Retina (tissue), 1 donor: Measurements from ENCODE around the gene NELFE.
"Not testable (repeated sequence)": the region's sequence is repeated elsewhere in the genome, so short reads cannot be mapped to it uniquely, and the experiment has no call there.

ENCODE experiments used
- DNase-seq: peaks from one replicate; pipeline ENCODE4 v3.0.0-alpha.2; 2016

Gene NELFE

GRCh38 chr6:31958741-31959739 lies at the start of gene NELFE, which contains the start of gene SKIC2:
NELFE (minus strand) TSS chr6:31958971; CDS start chr6:31958446, 525 bp downstream.
SKIC2 (plus strand) TSS chr6:31959175; CDS start chr6:31959193, 18 bp downstream.
- DNase-seq, result peak; percentile 98

GRCh38 chr6:32008037-32008436 lies 49.3 kb upstream of the NELFE start:
- not testable (repeated sequence) for DNase-seq

GRCh38 chr6:32007086-32007485 lies 48.3 kb upstream of the NELFE start:
- DNase-seq, result not testable (repeated sequence)

- not testable (repeated sequence) for DNase-seq
Observed at GRCh38 chr6:32005991-32006529, 47.3 kb upstream of the NELFE start.

- not testable (repeated sequence) for DNase-seq
Observed at GRCh38 chr6:32005538-32005880, 46.7 kb upstream of the NELFE start.

GRCh38 chr6:32004864-32005537 lies 46.2 kb upstream of the NELFE start:
- not testable (repeated sequence) for DNase-seq

- not testable (repeated sequence) for DNase-seq
Observed at GRCh38 chr6:32004393-32004792, 45.6 kb upstream of the NELFE start.

- DNase-seq, result not testable (repeated sequence)
Observed at GRCh38 chr6:32003301-32003700, 44.5 kb upstream of the NELFE start.

DNA sequence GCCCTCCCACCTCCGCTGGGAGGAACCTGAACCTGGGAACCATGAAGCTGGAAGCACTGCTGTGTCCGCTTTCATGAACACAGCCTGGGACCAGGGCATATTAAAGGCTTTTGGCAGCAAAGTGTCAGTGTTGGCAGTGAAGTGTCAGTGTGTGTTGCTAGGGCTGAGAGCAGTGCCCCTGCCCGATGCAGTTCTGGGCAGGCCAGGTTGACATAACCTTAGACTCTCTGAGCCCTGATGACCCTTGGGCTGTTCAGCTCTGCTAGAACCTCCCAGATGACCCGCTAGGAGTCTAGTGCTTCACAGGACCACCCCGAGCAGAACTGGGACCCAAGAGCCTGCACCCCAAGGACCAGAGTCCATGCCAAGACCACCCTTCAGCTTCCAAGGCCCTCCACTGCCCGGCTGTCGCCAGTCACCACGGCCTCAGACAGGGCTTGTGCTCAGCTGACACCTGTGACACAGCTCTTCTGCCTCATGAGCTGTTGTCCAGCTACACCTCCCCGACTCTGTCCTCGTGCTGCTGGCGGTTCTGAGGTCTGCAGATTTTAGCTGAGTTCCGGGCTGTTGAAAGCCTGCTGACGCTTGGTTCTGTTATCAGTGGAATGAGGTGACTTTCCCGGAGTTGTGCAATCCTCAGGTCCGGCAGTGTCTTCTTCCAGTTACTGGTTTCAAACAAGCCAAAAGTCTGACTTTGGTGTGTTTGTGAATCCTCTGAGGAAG lies 43.9 kb upstream of the NELFE start:
- DNase-seq, result not testable (repeated sequence)

DNA sequence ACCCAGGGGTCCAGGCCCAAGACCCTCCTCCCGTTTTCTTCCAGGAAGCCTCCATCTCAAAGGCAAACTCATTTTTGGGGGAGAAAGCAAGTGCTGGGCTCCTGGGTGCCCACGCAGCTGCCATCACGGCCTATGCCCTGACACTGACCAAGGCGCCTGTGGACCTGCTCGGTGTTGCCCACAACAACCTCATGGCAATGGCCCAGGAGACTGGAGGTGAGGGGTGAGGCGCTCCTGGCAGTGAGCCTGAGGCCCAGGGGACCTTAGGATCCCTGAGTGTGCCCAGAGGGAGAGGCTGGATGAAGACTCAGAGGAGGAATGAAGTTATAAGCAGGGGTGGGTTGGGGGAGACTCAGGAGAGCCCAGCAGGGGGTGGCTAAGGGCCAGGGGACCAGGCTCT lies 37.6 kb upstream of the NELFE start:
- DNase-seq, result not testable (repeated sequence)

GRCh38 chr6:31994421-31994820 lies 35.6 kb upstream of the NELFE start:
- DNase-seq, result not testable (repeated sequence)

DNA sequence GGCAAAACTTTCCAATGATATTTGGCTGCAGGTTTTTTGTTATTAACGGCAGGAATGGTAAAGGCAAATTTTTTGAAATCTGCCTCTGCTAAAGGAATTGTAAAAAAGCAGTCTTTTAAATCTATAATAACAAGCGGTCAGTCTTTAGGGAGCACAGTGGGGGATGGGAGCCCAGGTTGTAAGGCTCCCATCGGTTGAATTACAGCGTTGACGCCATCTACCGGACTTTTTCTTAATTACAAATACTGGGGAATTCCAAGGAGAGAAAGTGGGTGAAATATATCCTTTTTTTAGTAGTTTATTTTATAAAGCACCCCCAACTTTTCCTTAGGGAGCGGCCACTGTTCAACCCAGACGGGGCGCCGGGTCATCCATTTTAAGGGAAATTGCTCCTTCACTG lies 30.6 kb upstream of the NELFE start:
- DNase-seq, result not testable (repeated sequence)

DNA sequence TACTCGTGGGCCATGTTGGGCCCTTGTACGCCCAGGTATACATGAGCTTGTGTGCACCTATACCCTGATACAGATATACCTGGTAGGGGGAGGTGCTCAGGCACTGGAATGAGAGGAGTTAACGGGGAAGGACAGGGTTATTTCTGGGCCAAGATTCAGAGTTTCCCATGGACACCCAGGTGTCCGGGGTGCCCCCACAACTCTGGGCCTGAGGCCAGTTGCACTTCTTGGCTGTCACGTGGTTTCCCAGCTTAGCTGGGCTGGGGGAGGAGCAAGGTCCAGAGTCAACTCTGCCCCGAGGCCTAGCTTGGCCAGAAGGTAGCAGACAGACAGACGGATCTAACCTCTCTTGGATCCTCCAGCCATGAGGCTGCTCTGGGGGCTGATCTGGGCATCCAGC lies 23.0 kb upstream of the NELFE start, which contains the start of gene C4A:
TSS of gene C4A (plus strand) at position 314 of the 400 bp plus-strand sequence. CDS start at position 365, 51 bp downstream.
- not testable (repeated sequence) for DNase-seq

DNA sequence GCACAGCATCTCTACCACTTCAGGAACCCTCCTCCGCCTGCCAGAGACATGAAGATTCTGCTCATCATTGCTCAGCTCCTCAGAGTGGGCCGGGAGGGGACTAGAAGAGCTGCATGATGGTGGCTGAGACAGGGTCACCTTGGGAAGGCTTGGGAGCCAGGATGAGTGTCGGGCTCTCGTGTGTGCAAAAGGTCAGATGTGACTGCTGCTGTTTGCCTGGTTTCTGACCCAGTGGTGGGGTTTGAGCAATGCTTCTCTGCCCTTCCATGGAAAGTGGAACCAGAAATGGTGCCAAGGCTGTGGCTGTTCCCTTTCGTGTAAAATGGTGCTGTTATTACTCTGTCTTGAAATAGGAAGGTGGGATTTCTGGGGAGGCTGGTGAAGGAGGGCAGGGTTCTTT lies 22.2 kb upstream of the NELFE start:
- DNase-seq, result not testable (repeated sequence)

DNA sequence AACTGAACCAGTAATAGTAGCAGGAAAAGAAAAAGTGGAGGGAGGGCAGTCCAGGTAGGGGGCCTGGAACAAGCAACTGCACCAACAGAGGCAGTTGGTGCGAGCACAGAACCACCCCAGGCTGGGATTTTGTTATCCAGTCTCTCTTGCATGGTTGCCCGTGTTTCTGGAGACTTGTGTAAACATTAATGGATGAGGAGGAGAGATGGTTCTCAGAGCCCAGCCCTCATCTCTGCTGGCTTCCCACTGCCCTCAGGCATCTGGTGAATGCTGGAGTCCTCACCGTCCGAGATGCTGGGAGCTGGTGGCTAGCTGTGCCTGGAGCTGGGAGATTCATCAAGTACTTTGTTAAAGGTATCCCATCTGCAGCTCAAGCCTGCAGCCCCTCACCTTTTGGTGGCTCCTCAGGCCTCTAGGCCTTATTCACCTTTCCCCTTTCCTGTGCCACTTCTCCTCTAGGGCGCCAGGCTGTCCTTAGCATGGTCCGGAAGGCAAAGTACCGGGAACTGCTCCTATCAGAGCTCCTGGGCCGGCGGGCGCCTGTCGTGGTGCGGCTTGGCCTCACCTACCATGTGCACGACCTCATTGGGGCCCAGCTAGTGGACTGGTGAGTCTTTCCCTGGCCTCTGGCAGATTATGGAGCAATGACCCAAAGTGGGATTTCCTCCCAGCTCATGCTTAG lies 21.6 kb upstream of the NELFE start:
- not testable (repeated sequence) for DNase-seq

GRCh38 chr6:31979238-31979898 lies 20.6 kb upstream of the NELFE start:
- no peak for DNase-seq

- DNase-seq, result no peak
Observed at GRCh38 chr6:31978831-31979230, 20.1 kb upstream of the NELFE start.

DNA sequence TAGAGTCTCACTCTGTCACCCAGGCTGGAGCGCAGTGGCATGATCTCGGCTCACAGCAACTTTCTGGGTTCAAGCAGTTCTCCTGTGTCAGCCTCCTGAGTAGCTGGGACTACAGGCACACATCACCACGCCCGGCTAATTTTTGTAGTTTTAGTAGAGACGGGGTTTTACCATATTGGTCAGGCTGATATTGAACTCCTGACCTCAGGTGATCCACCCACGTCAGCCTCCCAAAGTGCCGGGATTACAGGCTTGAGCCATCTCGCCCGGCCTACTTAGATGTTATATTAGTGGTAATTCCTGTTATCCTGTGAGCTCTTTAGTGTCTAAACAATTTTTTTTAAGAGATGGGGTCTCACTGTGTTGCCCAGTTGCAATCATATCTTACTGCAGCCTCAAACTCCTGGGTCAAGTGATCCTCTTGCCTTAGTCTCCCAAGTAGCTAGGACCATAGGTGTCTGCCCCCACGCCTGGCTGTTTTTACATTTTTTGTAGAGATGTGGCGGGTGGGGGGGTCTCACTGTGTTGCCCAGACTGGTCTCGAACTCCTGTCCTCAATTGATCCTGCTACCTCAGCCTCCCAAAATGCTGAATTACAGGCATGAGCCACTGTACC lies 19.2 kb upstream of the NELFE start:
- no peak for DNase-seq

- not testable (repeated sequence) for DNase-seq
Observed at GRCh38 chr6:31976065-31976464, 17.3 kb upstream of the NELFE start.

- no peak for DNase-seq
Observed at GRCh38 chr6:31972709-31973350, 14.1 kb upstream of the NELFE start.
